Adrenal gland (tissue), 5 donors: Measurements from ENCODE around the gene CDYL2.

Source experiments
- CTCF ChIP-seq, 6 experiments: fragments of 450-650 bp in 4 of 6; fragments of 200-600 bp in 2 of 6; sonication (generic) in 1 of 6; IDR thresholded peaks; 1 replicate in 5 of 6; 2 replicates in 1 of 6; pipeline versions ENCODE4 v1.5.1 to v1.8.0; 2016 to 2021; ENCODE audit warnings: antibody characterized with exemption in 6 of 6, mild to moderate bottlenecking in 2 of 6, moderate library complexity in 1 of 6
- POLR2A ChIP-seq, 2 donors: fragments of 450-650 bp; IDR thresholded peaks; one replicate each; pipeline ENCODE4 v1.6.1; 2017; ENCODE audit warnings: antibody characterized with exemption in 2 of 2, mild to moderate bottlenecking in 2 of 2, moderate library complexity in 1 of 2
- donor health status: DM: no; HTN: no; CAD: no.

DNA sequence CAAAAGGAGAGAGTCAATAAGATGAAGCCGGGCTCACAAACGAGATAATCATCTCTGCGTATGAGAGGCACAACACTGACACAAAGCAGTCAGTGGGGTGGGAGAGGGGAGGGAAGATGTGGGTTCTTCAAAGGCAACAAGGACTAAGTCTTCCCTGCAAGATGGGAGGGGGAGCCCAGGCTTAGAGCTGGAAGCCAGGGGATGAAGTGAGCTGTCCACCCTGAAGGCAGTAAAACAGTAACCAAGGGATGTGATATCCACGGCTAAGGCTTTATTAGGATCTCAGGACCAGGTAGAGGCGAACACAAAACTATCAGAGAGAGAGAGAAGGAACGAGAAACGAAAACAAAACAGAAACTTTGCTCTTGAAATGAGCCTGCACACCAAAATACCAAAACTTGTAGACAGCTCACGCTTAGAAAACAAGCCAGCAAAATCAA, 147.7 kb downstream of the CDYL2 start:
- TF ChIP-seq CTCF (IDR thresholded peaks at IDR 0.05) (no peak), POLR2A (IDR thresholded peaks at IDR 0.05) (no peak)
